ENCODE measurements around the gene SLX4IP.
"Not testable (repeated sequence)": the region's sequence is repeated elsewhere in the genome, so short reads cannot be mapped to it uniquely, and the experiment has no call there.

Gene SLX4IP

DNA sequence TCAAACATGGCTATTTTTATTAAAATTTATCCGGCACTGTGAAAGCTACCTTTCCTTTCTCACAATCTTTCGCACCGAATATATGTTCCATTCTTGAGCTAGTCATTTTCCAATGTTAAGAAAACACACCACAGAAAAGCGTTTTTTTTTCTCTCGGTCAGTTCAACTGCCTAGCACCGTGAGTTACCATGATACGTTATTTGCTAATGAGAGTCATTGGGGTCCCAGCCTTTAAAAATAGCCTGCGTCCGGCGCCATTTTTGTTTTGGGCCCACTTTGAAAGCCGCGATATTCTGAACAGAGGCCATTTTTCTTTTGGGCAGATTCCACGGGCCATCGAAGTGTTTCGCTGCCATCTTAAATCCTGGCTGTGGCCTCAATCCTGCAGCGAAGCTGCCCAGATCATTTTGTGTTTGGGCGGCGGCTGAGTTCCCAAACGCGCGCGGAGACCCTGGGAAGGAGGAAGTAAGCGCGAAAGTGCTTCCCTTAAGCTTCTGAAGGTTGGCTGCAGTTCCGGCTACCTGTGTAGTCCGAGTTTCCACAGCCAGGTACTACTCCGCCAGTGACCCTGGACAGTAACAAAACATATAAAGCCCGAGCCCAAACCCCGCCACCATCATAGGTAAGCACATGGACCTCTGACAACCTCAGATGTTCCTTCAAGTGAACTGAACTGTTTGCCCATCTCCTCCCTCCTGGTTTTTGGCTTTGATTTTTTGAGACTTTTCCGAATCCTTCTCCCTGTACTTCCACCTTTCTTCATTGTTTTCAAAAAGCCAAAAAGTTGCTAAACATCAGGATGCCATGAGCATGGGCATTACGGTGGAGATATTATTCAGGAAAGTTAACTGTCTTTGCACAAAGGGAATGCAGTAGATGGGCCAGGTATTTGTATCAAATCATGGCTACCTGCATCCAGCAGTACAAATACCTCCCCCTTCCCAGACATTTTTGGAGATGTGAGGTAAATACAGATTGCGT lies at the start of gene SLX4IP:
TSS of gene SLX4IP (plus strand) at position 474 of the 981 bp plus-strand sequence. CDS start 22,900 bp downstream, outside the sequence.
- peak; percentile 25 to 98 (median 88) for DNase-seq

- no peak for DNase-seq
Observed at GRCh38 chr20:10385850-10386544, 49.1 kb upstream of the SLX4IP start.

GRCh38 chr20:10387686-10388085 lies 47.4 kb upstream of the SLX4IP start:
- DNase-seq, result no peak

- no peak for DNase-seq
Observed at GRCh38 chr20:10388597-10388996, 46.5 kb upstream of the SLX4IP start.

- DNase-seq, result no peak
Observed at GRCh38 chr20:10390709-10391108, 44.4 kb upstream of the SLX4IP start.

GRCh38 chr20:10394752-10395151 lies 40.4 kb upstream of the SLX4IP start:
- not testable (repeated sequence) for DNase-seq

DNA sequence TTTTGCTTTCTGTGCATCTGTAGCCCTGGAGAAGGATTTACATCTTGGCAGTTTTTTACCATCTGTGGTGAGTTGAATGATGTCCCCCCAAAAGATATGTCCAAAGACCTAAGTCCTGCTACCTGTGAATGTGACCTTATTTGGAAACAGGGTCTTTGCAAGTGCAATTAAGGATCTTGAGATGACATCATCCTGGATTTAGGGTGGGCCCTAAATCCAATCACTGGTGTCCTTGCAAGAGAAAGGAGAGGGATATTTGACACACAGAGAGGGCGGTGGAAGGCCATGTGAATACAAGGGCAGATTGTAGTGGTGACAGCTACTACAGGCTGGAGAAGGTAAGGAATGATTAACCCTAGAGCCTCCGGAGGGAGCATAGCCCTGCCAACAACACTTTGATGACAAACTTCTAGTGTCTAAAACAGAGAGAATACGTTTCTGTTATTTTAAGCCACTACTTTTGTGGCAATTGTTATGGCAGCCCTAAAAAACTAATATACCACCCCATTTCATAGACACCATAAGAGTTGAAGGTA lies 36.2 kb upstream of the SLX4IP start:
- DNase-seq, result no peak

DNA sequence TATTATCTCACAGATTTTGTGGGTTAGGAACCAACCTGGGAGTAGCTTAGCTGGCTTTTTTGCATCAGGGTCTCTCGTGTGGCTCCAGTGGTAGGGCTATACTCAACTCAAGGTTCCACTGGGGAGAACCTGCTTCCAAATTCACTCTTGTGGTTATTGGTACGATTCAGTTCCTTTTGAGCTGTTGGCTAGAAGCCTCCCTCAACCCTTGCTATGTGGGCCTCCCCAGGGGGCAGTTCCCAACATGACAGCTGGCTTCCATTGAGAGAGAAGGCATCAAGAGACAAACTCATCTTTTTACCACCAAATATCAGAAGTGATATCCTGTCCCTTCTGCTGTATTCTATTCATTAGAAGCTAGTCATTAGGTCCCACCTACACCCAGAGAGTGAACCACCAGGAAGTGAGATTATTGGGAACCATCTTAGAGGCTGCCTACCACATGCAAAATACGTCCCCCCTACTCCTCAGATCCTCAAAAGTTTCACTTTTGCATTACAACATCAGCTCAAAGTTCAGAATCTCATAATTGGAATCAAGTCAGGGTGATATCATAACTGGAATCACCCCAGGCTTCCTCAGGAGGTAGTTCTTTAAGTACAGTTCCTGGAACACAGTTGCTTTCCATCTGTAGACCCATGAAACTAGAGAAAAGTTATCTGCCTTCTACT lies 32.0 kb upstream of the SLX4IP start:
- no peak for DNase-seq

DNA sequence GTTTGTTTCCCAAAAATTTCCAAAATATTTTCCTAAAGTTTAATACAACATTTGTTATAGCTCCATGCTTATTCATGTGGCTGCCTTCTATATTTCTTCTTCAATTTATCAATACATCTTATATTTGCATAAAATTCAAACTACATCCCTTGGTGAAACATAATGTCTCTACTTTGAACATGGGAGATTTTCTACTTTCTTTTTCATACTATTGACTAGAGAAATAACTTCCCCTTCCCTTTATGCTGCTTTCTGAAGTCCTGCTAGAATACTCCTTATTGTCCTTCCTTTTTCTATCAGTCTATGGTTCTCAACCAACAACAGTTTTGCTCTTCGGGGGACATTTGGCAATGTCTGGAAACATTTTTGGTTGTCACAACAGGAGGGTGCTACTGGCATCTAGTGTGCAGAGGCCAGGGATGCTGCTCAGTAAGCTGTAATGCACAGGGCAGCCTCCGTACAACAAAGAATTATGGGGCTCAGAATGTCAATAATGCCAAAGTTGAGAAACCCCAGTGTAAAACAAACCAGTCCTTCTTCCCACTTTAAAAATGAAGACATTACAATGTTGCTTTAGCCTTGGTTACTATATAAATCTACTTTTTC lies 31.0 kb upstream of the SLX4IP start:
- DNase-seq, result no peak

GRCh38 chr20:10404959-10405530 lies 30.1 kb upstream of the SLX4IP start:
- DNase-seq, result no peak

- no peak for DNase-seq
Observed at GRCh38 chr20:10408108-10408813, 26.8 kb upstream of the SLX4IP start.

- DNase-seq, result no peak
Observed at GRCh38 chr20:10411673-10412072, 23.4 kb upstream of the SLX4IP start.

DNA sequence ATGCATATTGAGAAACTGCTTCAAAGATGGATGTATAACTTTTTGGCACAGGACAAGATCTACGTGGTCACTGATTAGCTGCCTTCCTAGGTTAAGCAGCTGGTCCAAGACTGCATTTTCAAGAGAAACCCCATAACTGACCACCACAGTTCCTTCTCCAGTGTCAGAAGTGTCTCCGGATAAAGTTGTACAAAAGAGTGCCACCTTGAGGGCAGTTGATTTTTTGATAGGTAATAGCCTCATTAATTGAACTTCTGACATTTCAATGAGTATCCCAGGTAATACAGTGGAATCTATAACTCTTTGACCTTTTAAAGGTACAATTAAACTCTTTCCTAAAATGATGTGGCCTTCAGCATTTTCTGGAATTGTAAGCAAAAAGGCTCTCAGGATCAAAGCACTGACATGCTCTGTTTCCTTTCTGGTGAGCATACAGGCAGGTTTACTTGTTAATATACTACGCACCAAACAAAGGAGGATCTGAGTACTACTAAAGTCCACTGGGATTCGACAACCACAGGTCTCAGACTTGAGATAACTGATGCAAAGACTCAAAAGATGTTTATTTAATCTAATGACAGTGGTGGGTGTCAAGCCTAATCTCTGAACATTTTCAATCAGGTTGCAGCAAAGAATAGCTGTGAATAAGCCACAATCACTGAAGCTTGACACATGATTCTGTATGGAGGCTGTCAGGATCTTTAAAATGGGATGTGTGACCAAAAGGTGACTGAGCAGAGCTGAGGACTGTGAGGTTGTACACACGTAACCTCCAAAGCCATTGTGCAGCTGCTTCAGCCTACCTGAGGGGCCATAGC lies 22.3 kb upstream of the SLX4IP start:
- DNase-seq, result no peak

DNA sequence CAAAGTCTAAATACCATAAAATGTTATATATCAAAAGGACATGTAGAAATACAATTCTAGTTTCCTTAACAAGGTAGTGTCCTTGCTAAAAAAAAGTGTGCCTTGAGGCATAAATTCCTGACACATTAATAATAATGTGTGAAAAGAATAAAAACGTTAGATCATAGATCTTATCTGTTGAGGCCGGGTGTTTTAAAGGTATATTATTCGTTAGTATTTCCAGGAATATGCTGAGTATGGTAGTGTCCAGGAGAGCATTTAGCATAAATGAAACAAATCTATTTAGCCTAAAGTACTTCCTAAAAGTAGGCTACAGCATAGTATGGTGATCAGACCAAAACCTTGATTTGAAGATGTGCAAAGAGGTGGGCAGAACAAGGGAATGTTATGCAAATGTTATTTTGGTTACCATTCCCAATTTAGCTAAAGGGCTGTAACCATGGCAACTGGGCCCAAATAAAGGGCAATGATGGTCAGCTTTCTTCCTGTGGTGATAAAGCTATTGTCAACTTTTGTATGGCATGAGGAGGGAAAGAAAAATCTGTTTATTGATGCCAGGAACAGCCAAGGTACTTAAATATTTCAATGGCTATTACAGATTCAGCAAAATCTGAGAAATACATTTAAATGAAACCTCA lies 20.0 kb upstream of the SLX4IP start:
- DNase-seq, result no peak

GRCh38 chr20:10417218-10417617 lies 17.9 kb upstream of the SLX4IP start:
- DNase-seq, result not testable (repeated sequence)

DNA sequence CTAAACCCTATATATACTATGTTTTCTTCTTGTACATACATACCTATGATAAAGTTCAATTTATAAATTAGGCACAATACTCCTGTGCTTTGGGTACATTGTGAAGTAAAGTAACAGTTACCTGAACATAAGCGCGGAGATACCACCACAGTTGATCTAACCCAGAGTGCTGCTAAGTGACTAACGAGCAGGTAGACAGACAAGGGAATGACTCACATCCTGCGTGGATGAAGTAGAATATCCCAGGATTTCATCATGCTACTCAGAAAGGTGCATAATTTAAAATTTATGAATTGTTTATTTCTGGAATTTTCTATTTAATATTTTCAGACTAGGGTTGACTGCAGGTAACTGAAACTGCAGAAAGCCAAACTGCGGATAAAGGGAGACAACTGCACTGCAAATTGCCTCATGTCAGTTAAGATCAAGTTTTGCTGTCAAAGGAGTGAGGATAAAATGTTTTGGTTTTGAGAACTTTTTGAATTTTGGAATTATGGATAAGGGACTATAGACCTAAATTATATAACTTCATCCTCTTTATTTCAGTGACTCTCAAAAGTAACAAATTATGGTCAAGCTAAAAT lies 15.5 kb upstream of the SLX4IP start:
- DNase-seq, result no peak

DNA sequence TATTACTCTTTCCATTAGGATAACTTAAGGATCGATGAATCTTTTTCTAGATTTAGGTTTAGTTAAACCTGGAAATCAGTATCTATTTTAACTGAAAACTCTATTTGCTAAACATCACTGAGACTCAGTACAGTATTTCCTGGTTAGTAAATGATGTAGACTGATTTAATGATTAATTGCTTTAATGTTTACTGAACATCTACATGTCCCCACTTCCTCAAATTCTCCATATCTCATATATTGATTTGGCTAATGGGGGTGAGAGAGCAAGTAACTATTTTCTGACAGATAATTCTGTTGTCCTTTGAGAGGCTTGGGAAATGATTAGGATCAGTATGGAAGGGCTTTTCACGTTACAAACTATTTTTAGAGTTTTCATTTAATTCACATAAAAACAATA lies 11.4 kb upstream of the SLX4IP start:
- no peak for DNase-seq

GRCh38 chr20:10427060-10427692 lies 7.9 kb upstream of the SLX4IP start:
- peak in 30 of 56 donors; percentile 2 to 80 (median 20) for DNase-seq
